HG02571 (cell line): ENCODE data around the gene DCAF7.

Experiments
- ATAC-seq: cut with Tn5 transposase; IDR thresholded peaks from one replicate; pipeline ENCODE4 v1.9.1; 2021; ENCODE audit warnings: mild to moderate bottlenecking, moderate library complexity; ENCODE audit not compliant: unreplicated experiment

Gene DCAF7

GRCh38 chr17:63524051-63524450 is 26.2 kb upstream of the DCAF7 start:
- ATAC-seq, result no peak

- ATAC-seq, result no peak
Measured at GRCh38 chr17:63525190-63525946, 24.9 kb upstream of the DCAF7 start.

GRCh38 chr17:63526861-63527260 is 23.4 kb upstream of the DCAF7 start:
- ATAC-seq, result no peak

- no peak for ATAC-seq
Measured at GRCh38 chr17:63528183-63528582, 22.1 kb upstream of the DCAF7 start.

GRCh38 chr17:63529711-63530556 is 20.3 kb upstream of the DCAF7 start:
- ATAC-seq, result no peak

GRCh38 chr17:63530557-63531021 is 19.7 kb upstream of the DCAF7 start:
- ATAC-seq, result no peak

GRCh38 chr17:63531022-63531965 is 19.0 kb upstream of the DCAF7 start:
- ATAC-seq, result no peak

- no peak for ATAC-seq
Measured at GRCh38 chr17:63533433-63534077, 16.7 kb upstream of the DCAF7 start.

GRCh38 chr17:63534078-63534570 is 16.2 kb upstream of the DCAF7 start:
- ATAC-seq, result no peak

GRCh38 chr17:63534816-63535455 is 15.3 kb upstream of the DCAF7 start:
- ATAC-seq, result no peak

- no peak for ATAC-seq
Measured at GRCh38 chr17:63535640-63536039, 14.6 kb upstream of the DCAF7 start.

GRCh38 chr17:63537001-63537400 is 13.3 kb upstream of the DCAF7 start:
- ATAC-seq, result no peak

- ATAC-seq, result no peak
Measured at GRCh38 chr17:63537991-63538692, 12.1 kb upstream of the DCAF7 start.

- ATAC-seq, result no peak
Measured at GRCh38 chr17:63538693-63539595, 11.3 kb upstream of the DCAF7 start.

GRCh38 chr17:63540590-63540989 is 9.7 kb upstream of the DCAF7 start:
- ATAC-seq, result no peak

GRCh38 chr17:63542218-63542545 is 8.1 kb upstream of the DCAF7 start:
- ATAC-seq, result no peak

- no peak for ATAC-seq
Measured at GRCh38 chr17:63542942-63543821, 7.1 kb upstream of the DCAF7 start.
